Adrenal gland (tissue), 5 donors: ENCODE data around the gene GPC1.

Source experiments
- CTCF ChIP-seq, 6 experiments: fragments of 450-650 bp in 4 of 6; fragments of 200-600 bp in 2 of 6; sonication (generic) in 1 of 6; IDR thresholded peaks; 1 replicate in 5 of 6; 2 replicates in 1 of 6; pipeline versions ENCODE4 v1.5.1 to v1.8.0; 2016 to 2021; ENCODE audit warnings: antibody characterized with exemption in 6 of 6, mild to moderate bottlenecking in 2 of 6, moderate library complexity in 1 of 6
- POLR2A ChIP-seq, 2 donors: fragments of 450-650 bp; IDR thresholded peaks; one replicate each; pipeline ENCODE4 v1.6.1; 2017; ENCODE audit warnings: antibody characterized with exemption in 2 of 2, mild to moderate bottlenecking in 2 of 2, moderate library complexity in 1 of 2
- donor health status: DM: no; HTN: no; CAD: no.

DNA sequence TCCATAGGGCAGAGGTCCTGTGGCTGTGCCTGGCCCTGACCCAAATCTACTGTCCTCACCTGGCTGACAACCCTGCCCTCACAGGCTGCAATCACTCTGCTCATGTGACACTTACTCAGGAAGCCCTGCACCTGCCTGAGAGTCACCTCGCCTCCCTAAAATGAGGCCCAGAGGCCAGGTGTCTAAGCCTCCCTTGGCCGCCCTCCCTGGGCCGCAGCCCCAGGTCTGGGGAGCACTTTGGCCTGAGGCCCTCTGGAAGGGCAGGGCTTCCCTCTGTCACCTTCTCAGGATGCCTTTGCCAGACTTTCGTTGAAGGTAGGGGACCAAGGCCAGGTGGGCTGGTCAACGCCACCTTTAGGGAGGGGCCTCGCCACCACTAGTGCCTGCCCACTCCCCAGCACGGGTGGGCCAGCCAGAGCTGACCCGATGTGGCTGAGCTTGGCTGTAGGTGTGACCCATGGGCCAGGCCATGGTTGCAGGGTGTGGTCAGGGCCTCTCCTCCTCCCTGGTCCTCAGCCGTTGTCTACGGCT, 6.1 kb upstream of the GPC1 start:
- TF ChIP-seq POLR2A (IDR thresholded peaks at IDR 0.05): no peak
- no peak for TF ChIP-seq CTCF (IDR thresholded peaks at IDR 0.05)
